Activated naive CD4-positive, alpha-beta T cell treated with anti-CD3 and anti-CD28 coated beads for 36 hours (primary cell): ENCODE data around the gene CRTAP. TPM values are rescaled to one million over a fixed set of nuclear protein-coding genes. Genes with fewer than 3 reads are reported as not detected.
"Not testable (repeated sequence)": the region's sequence is repeated elsewhere in the genome, so short reads cannot be mapped to it uniquely, and the experiment has no call there.

Experiments used
- CTCF ChIA-PET: fragments of 350-600 bp; sonication (Branson Sonifier 250); formaldehyde crosslinking; loops from one replicate; lab custom pipeline; 2021; ENCODE audit warnings: antibody characterized with exemption; lab: Charles Lee
- DNase-seq: peaks from one replicate; pipeline ENCODE4 v3.0.0-alpha.2; 2020
- H3K27ac Mint-ChIP-seq: one replicate; pipeline ENCODE4 v1.8.0; 2021; ENCODE audit warnings: mild to moderate bottlenecking, mixed read lengths
- H3K27me3 Mint-ChIP-seq: one replicate; pipeline ENCODE4 v1.8.0; 2021; ENCODE audit warnings: low read depth, mixed read lengths
- H3K36me3 Mint-ChIP-seq: one replicate; pipeline ENCODE4 v1.8.0; 2021; ENCODE audit warnings: low read depth, mixed read lengths
- H3K4me1 Mint-ChIP-seq: one replicate; pipeline ENCODE4 v1.8.0; 2021; ENCODE audit warnings: low read depth, mixed read lengths
- H3K4me3 Mint-ChIP-seq: one replicate; pipeline ENCODE4 v1.8.0; 2021; ENCODE audit warnings: mild to moderate bottlenecking, moderate library complexity, mixed read lengths
- H3K9me3 Mint-ChIP-seq: one replicate; pipeline ENCODE4 v1.8.0; 2021; ENCODE audit warnings: mixed read lengths
- intact Hi-C: fragments of 100-400 bp; cut with micrococcal nuclease; formaldehyde crosslinking; loops from one replicate; pipeline ENCODE4 v1.15.1; 2023
- total RNA-seq, 2 experiments: library from RNA; stranded (reverse); gene quantifications; one replicate each; pipeline ENCODE4 v1.2.3, GENCODE V29; 2021

CRTAP gene
- total RNA-seq, 2 experiments from 2014 or later, result 48.1 to 51.1 TPM

DNA sequence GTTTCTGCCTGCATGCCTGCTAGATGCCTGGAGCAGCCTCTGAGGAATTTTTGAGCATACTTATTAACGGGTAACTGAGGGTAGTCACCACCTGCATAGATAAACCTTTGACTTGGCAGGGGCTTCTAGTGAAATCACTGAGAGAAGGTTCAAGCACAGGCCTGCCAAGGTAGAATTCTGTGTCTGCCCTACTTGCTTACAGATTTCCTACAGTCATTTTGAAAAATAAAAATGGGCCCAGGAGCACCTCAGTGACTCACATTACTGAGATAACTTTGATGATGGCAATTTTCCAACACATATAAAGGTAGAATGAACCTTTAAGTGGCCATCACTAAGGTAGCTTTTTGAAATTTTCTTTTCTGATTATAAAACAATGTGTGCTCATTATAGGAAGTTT, 10.8 kb downstream of the CRTAP start:
- H3K4me3 Mint-ChIP-seq, result no peak overlapping the region
- H3K27ac Mint-ChIP-seq, result no peak overlapping the region
- CTCF ChIA-PET, result interaction anchor here (0.5 kb wide), 1 partner anchor 126 kb away, joined by 3 read pairs; no protein-coding TSS in a partner anchor
- H3K9me3 Mint-ChIP-seq, result no peaks in the 10 kb centered on the region
- intact Hi-C loops, result loop anchor here (1.0 to 2.0 kb wide), 2 partner anchors 14 to 28 kb away; no protein-coding TSS in a partner anchor
- H3K4me1 Mint-ChIP-seq, result peaks cover 15% of the 10 kb centered on the region
- H3K36me3 Mint-ChIP-seq, result peaks cover 15% of the 10 kb centered on the region
- peak; percentile 31 for DNase-seq
- no peaks in the 10 kb centered on the region for H3K27me3 Mint-ChIP-seq

DNA sequence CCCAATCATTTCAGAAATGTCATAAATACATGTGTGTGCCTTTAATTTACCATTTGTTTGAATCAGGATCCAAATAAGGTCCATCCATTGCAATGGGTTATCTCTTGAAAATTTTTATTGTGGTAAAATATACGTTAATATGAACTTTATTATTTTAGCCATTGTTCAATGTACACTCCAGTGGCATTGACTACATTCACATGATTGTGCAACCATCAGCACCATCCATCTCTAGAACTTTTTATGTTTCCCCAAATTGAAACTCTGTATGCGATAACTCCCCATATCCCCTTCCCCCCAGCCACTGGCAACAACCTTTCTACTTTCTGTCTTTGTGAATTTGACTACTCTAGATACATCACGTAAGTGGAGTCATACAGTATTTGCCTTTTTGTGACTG, 12.0 kb downstream of the CRTAP start:
- H3K4me1 Mint-ChIP-seq, result peaks cover 15% of the 10 kb centered on the region
- H3K27me3 Mint-ChIP-seq, result no peaks in the 10 kb centered on the region
- CTCF ChIA-PET, result no interaction called here
- H3K27ac Mint-ChIP-seq, result no peak overlapping the region
- no peak for DNase-seq
- H3K4me3 Mint-ChIP-seq, result no peak overlapping the region
- H3K9me3 Mint-ChIP-seq, result no peaks in the 10 kb centered on the region
- H3K36me3 Mint-ChIP-seq, result peaks cover 11% of the 10 kb centered on the region
- intact Hi-C loops, result loop anchor here (2.0 kb wide), 1 partner anchor 15 kb away; no protein-coding TSS in a partner anchor

DNA sequence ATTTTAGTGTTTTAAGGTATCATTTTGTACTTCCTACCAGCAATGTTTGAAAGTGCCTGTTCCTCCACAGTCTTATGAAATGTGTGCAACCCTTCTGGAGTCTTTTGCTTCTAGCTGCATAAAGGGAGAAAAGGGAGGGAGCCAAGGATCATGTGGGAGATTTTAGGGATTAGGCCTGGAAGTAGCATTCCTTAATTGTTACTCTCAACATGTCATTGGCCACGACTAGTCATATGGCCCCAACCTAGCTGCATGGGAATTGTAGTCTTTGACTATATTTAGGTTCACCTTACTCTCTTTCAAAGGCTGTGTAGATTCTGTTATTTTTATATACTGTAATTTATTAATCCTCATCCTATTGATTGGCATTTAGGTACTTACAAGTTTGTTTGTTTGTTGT, 14.9 kb downstream of the CRTAP start:
- no peak for DNase-seq
- intact Hi-C loops, result no loop called here
- H3K27ac Mint-ChIP-seq, result no peak overlapping the region
- peaks cover 13% of the 10 kb centered on the region for H3K4me1 Mint-ChIP-seq
- no peaks in the 10 kb centered on the region for H3K27me3 Mint-ChIP-seq
- peaks cover 7% of the 10 kb centered on the region for H3K36me3 Mint-ChIP-seq
- CTCF ChIA-PET, result interaction anchor here (0.6 to 0.8 kb wide), 3 partner anchors 13 to 787 kb away, joined by 3 to 5 read pairs (median 4); no protein-coding TSS in a partner anchor
- no peak overlapping the region for H3K4me3 Mint-ChIP-seq
- H3K9me3 Mint-ChIP-seq, result no peaks in the 10 kb centered on the region

- CTCF ChIA-PET, result interaction anchor here (0.6 to 3.4 kb wide), 9 partner anchors 16 to 272 kb away, joined by 3 to 77 read pairs (median 4); no protein-coding TSS in a partner anchor
- Mint-ChIP-seq H3K4me3 (no peak overlapping the region), H3K9me3 (no peaks in the 10 kb centered on the region), H3K27me3 (no peaks in the 10 kb centered on the region), H3K27ac (no peak overlapping the region), H3K36me3 (peaks cover 9% of the 10 kb centered on the region), H3K4me1 (peaks cover 5% of the 10 kb centered on the region)
- intact Hi-C loops, result loop anchor here (2.0 to 5.0 kb wide), 3 partner anchors 123 to 307 kb away; no protein-coding TSS in a partner anchor
- DNase-seq, result no peak
Observed at GRCh38 chr3:33130144-33130543, 16.3 kb downstream of the CRTAP start.

DNA sequence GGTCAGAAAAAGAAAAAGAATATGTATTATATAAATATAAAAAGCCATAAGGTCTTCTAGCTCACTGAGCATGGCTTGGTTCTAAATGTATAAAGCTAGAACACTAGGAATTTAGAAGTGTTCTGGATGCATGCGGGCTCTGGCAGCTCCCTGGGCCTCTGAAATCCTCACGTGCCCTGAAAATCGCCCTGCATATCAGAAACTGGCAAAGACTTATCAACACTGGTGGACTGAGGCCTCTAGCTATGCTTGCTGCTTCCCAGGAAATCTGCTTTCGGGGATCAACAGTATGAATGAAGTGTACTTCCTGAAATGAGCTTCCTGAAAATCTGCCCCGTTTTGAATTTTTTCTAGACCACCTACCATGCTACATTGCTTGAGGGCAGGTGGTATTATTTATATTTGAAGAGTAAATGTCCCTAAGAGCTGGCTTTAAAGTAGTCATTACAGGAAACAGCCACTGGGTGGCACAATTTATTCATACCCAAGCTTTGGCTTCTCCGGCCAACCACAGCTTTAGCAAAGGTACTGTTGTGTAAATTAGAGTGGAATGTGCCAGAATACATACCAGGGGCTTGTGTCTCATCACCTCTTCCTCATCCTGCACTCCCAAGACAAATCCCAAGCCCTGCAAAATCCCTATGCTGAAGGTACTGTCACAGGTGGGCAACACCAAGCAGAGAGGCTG, 17.7 kb downstream of the CRTAP start:
- Mint-ChIP-seq H3K36me3 (peaks cover 11% of the 10 kb centered on the region), H3K9me3 (no peaks in the 10 kb centered on the region), H3K27ac (no peak overlapping the region), H3K4me1 (peaks cover 4% of the 10 kb centered on the region), H3K4me3 (no peak overlapping the region), H3K27me3 (no peaks in the 10 kb centered on the region)
- CTCF ChIA-PET, result interaction anchor here (0.6 to 3.6 kb wide), 49 partner anchors 9 to 658 kb away, joined by 3 to 77 read pairs (median 5); partner anchors contain the start of gene CRTAP
- peak; percentile 50 for DNase-seq
- intact Hi-C loops, result loop anchor here (1.0 to 5.0 kb wide), 6 partner anchors 121 to 656 kb away; no protein-coding TSS in a partner anchor

- H3K27me3 Mint-ChIP-seq, result no peaks in the 10 kb centered on the region
- intact Hi-C loops, result loop anchor here (5.0 kb wide), 2 partner anchors 185 to 305 kb away; no protein-coding TSS in a partner anchor
Observed at GRCh38 chr3:33132019-33132360, 18.2 kb downstream of the CRTAP start.

GRCh38 chr3:33134026-33134625, 20.3 kb downstream of the CRTAP start:
- Mint-ChIP-seq H3K27me3 (no peaks in the 10 kb centered on the region), H3K27ac (peak overlapping the region; percentile 30), H3K9me3 (no peaks in the 10 kb centered on the region), H3K4me1 (peaks cover 4% of the 10 kb centered on the region), H3K4me3 (no peak overlapping the region), H3K36me3 (peaks cover 15% of the 10 kb centered on the region)
- intact Hi-C loops, result loop anchor here (5.0 kb wide), 2 partner anchors 187 to 303 kb away; no protein-coding TSS in a partner anchor
- CTCF ChIA-PET, result interaction anchor here (1.0 to 3.6 kb wide), 3 partner anchors 10 to 653 kb away, joined by 3 to 14 read pairs (median 4); no protein-coding TSS in a partner anchor
- DNase-seq, result no peak

More at GRCh38 chr3:33132019-33132360, 18.2 kb downstream of the CRTAP start:
- no peaks in the 10 kb centered on the region for H3K9me3 Mint-ChIP-seq
- no peak for DNase-seq
- CTCF ChIA-PET, result interaction anchor here (0.8 to 3.6 kb wide), 40 partner anchors 9 to 657 kb away, joined by 3 to 77 read pairs (median 6); partner anchors contain the start of gene CRTAP
- H3K4me1 Mint-ChIP-seq, result peaks cover 4% of the 10 kb centered on the region
- no peak overlapping the region for H3K4me3 Mint-ChIP-seq
- H3K36me3 Mint-ChIP-seq, result peaks cover 14% of the 10 kb centered on the region
- H3K27ac Mint-ChIP-seq, result no peak overlapping the region

GRCh38 chr3:33137691-33138090, 23.9 kb downstream of the CRTAP start:
- peaks cover 4% of the 10 kb centered on the region for H3K4me1 Mint-ChIP-seq
- H3K4me3 Mint-ChIP-seq, result no peak overlapping the region
- H3K36me3 Mint-ChIP-seq, result peaks cover 22% of the 10 kb centered on the region
- no peaks in the 10 kb centered on the region for H3K27me3 Mint-ChIP-seq
- no peaks in the 10 kb centered on the region for H3K9me3 Mint-ChIP-seq
- no peak overlapping the region for H3K27ac Mint-ChIP-seq
- intact Hi-C loops, result no loop called here
- CTCF ChIA-PET, result no interaction called here
- no peak for DNase-seq

DNA sequence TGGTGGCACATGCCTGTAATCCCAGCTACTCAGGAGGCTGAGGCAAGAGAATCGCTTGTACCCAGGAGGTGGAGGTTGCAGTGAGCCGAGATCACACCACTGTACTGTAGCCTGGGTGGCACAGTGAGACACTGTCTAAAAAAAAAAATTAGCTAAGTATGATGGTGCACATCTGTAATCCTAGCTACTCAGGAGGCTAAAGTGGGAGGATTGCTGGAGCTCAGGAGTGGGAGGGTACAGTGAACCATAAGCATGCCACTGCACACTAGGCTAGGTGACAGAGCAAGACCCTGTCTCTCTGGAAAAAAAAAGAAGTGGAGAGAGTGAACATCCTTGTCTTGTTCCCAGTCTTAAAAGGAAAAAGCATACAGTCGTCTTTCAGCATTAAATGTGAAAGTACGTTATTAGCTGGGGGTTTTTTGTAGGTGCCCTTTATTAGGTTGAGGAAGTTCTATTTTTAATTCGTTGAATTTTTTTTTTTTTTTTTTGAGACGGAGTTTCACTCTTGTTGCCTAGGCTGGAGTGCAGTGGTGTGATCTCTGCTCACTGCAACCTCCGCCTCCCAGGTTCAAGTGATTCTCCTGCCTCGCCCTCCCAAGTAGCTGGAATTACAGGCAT, 25.3 kb downstream of the CRTAP start:
- peaks cover 22% of the 10 kb centered on the region for H3K36me3 Mint-ChIP-seq
- CTCF ChIA-PET, result interaction anchor here (1.7 kb wide), 1 partner anchor 9 kb away, joined by 6 read pairs; no protein-coding TSS in a partner anchor
- not testable (repeated sequence) for H3K9me3 Mint-ChIP-seq

GRCh38 chr3:33139996-33140395, 26.2 kb downstream of the CRTAP start:
- H3K27me3 Mint-ChIP-seq, result no peaks in the 10 kb centered on the region
- H3K36me3 Mint-ChIP-seq, result peaks cover 21% of the 10 kb centered on the region
- intact Hi-C loops, result no loop called here

More for the DNA sequence above, 25.3 kb downstream of the CRTAP start:
- DNase-seq, intact Hi-C loops, H3K27ac Mint-ChIP-seq, H3K27me3 Mint-ChIP-seq, H3K4me3 Mint-ChIP-seq, H3K4me1 Mint-ChIP-seq: not testable (repeated sequence)

DNA sequence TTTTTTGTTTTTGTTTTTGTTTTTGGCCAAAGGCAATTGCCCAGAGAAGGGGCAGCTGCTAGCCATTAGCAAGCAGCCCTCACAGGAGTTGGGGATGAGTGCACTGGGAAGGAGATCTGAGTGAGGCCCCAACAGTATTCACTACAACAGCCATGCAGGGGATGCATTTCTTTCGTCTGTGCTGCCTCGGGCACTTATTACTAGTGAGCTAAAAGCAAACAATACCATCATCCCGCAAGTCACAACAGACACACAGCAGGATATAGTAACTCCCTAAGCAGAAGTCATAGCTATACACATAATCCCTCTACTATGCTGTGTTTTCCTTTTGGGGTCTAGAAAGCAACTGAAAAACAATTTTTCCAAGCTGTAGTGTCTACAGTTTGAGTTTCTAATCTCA, 27.2 kb downstream of the CRTAP start:
- Mint-ChIP-seq H3K4me3 (no peak overlapping the region), H3K4me1 (no peaks in the 10 kb centered on the region), H3K27me3 (no peaks in the 10 kb centered on the region), H3K27ac (no peak overlapping the region), H3K36me3 (peaks cover 18% of the 10 kb centered on the region), H3K9me3 (no peaks in the 10 kb centered on the region)
- intact Hi-C loops, result no loop called here
- CTCF ChIA-PET, result interaction anchor here (1.4 to 2.6 kb wide), 2 partner anchors 9 to 646 kb away, joined by 4 to 13 read pairs; no protein-coding TSS in a partner anchor
- no peak for DNase-seq

More at GRCh38 chr3:33139996-33140395, 26.2 kb downstream of the CRTAP start:
- Mint-ChIP-seq H3K4me1 (no peaks in the 10 kb centered on the region), H3K27ac (no peak overlapping the region), H3K4me3 (no peak overlapping the region), H3K9me3 (no peaks in the 10 kb centered on the region)
- no peak for DNase-seq
- CTCF ChIA-PET, result interaction anchor here (1.4 to 2.6 kb wide), 3 partner anchors 8 to 647 kb away, joined by 4 to 13 read pairs (median 6); no protein-coding TSS in a partner anchor
